ENCODE measurements around the gene SLC35G6. TPM values are rescaled to one million over a fixed set of nuclear protein-coding genes. Genes with fewer than 3 reads are reported as not detected.
"Not testable (repeated sequence)": the region's sequence is repeated elsewhere in the genome, so short reads cannot be mapped to it uniquely, and the experiment has no call there.

Gene SLC35G6
- total RNA-seq, 2 experiments from 2014 or later, result not detected

- POLR2A ChIA-PET, result interaction anchor here (0.6 to 1.3 kb wide), 6 partner anchors 9 to 104 kb away, joined by 3 to 6 read pairs (median 3); partner anchors contain the start of gene MPDU1
- peak within 1 kb of the TSS; percentile 96 for H3K27ac Mint-ChIP-seq
- CTCF ChIA-PET, result interaction anchor here (1.2 to 3.4 kb wide), 3 partner anchors 36 to 131 kb away, joined by 3 to 16 read pairs (median 5); no protein-coding TSS in a partner anchor
- peak; percentile 2 for ATAC-seq
- H3K4me3 Mint-ChIP-seq, result peak within 1 kb of the TSS; percentile 87
- H3K4me1 Mint-ChIP-seq, result peaks cover 64% of the 10 kb centered on the region
- no peaks in the 10 kb centered on the region for H3K27me3 Mint-ChIP-seq
- H3K36me3 Mint-ChIP-seq (ENCODE audit: low read depth), result peaks cover 10% of the 10 kb centered on the region
- intact Hi-C loops (cut with DNase I, micrococcal nuclease), result loop anchor here (1.0 to 10.0 kb wide), 8 partner anchors 24 to 903 kb away; partner anchors contain the start of genes CTDNEP1 (in 1 of the 2), ELP5 (in 1 of the 2), PER1 (in 1 of the 2) and RNASEK (in 1 of the 2)
- peak; percentile 76 for DNase-seq
- no peaks in the 10 kb centered on the region for H3K9me3 Mint-ChIP-seq (ENCODE audit: low read depth)
Measured at GRCh38 chr17:7479213-7480088, 1.8 kb upstream of the SLC35G6 start, which contains the start of gene ZBTB4. Gene ZBTB4 (minus strand): TSS chr17:7479631. CDS start chr17:7466801, 12,830 bp downstream.

DNA sequence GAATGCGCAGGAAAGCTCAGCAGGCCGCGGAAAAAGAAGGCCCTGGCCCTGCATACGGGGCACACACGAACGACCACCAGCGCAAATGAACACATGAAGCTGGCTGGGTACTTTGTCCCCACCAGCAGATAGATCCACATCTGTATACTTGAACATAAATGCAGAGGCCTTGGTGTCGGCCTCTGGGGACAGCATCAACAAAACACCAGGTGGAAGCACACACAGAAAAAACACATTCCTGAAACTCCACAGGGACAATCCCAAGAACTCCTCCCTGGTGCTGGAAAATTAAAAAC, 1.2 kb upstream of the SLC35G6 start:
- Mint-ChIP-seq H3K27me3 (no peaks in the 10 kb centered on the region), H3K4me1 (peaks cover 66% of the 10 kb centered on the region), H3K27ac (peak overlapping the region; percentile 96), H3K9me3 (ENCODE audit: low read depth) (no peaks in the 10 kb centered on the region), H3K36me3 (ENCODE audit: low read depth) (peaks cover 15% of the 10 kb centered on the region), H3K4me3 (peak overlapping the region; percentile 87)
- DNase-seq, result no peak
- no peak for ATAC-seq
- ChIA-PET POLR2A (interaction anchor here (0.8 to 1.3 kb wide), 5 partner anchors 8 to 103 kb away, joined by 3 to 6 read pairs (median 3); partner anchors contain the start of gene MPDU1), CTCF (interaction anchor here (1.2 to 3.4 kb wide), 2 partner anchors 36 to 43 kb away, joined by 5 to 16 read pairs; no protein-coding TSS in a partner anchor)
- intact Hi-C loops (cut with DNase I, micrococcal nuclease), result loop anchor here (5.0 to 10.0 kb wide), 5 partner anchors 228 to 902 kb away; partner anchors contain the start of genes CTDNEP1 (in 1 of the 2), ELP5 (in 1 of the 2), PER1 (in 1 of the 2) and RNASEK (in 1 of the 2)

GRCh38 chr17:7481842-7482741, 846 bp downstream of the SLC35G6 start:
- Mint-ChIP-seq H3K36me3 (ENCODE audit: low read depth) (peaks cover 19% of the 10 kb centered on the region), H3K4me3 (peak overlapping the region; percentile 99), H3K4me1 (peaks cover 67% of the 10 kb centered on the region), H3K27ac (peak overlapping the region; percentile 100)
- intact Hi-C loops (cut with DNase I, micrococcal nuclease), result loop anchor here (5.0 to 10.0 kb wide), 5 partner anchors 230 to 900 kb away; partner anchors contain the start of genes CTDNEP1 (in 1 of the 2), ELP5 (in 1 of the 2), PER1 (in 1 of the 2) and RNASEK (in 1 of the 2)
- DNase-seq; ATAC-seq; H3K27me3 Mint-ChIP-seq; H3K9me3 Mint-ChIP-seq (ENCODE audit: low read depth): not testable (repeated sequence)
- POLR2A ChIA-PET, result interaction anchor here (0.6 kb wide), 1 partner anchor 691 kb away, joined by 3 read pairs; no protein-coding TSS in a partner anchor
- CTCF ChIA-PET, result interaction anchor here (0.6 kb wide), 2 partner anchors 41 to 148 kb away, joined by 3 read pairs; no protein-coding TSS in a partner anchor

GRCh38 chr17:7482742-7483088, 1.5 kb downstream of the SLC35G6 start:
- H3K27ac Mint-ChIP-seq, result peak overlapping the region; percentile 100
- peaks cover 24% of the 10 kb centered on the region for H3K36me3 Mint-ChIP-seq (ENCODE audit: low read depth)
- H3K4me3 Mint-ChIP-seq, result peak overlapping the region; percentile 99
- ATAC-seq; H3K27me3 Mint-ChIP-seq; CTCF ChIA-PET; H3K9me3 Mint-ChIP-seq (ENCODE audit: low read depth); POLR2A ChIA-PET: not testable (repeated sequence)
- intact Hi-C loops (cut with DNase I, micrococcal nuclease), result loop anchor here (1.0 to 10.0 kb wide), 6 partner anchors 133 to 900 kb away; partner anchors contain the start of genes CTDNEP1 (in 1 of the 2), ELP5 (in 1 of the 2), PER1 (in 1 of the 2) and RNASEK (in 1 of the 2)
- DNase-seq, result peak; percentile 28
- H3K4me1 Mint-ChIP-seq, result peaks cover 67% of the 10 kb centered on the region

- peak overlapping the region; percentile 99 for H3K4me3 Mint-ChIP-seq
- ATAC-seq (peak; percentile 62), DNase-seq (peak; percentile 98)
- peak overlapping the region; percentile 100 for H3K27ac Mint-ChIP-seq
- no peaks in the 10 kb centered on the region for H3K9me3 Mint-ChIP-seq (ENCODE audit: low read depth)
- ChIA-PET CTCF (interaction anchor here (0.7 kb wide), 1 partner anchor 818 kb away, joined by 3 read pairs; no protein-coding TSS in a partner anchor), POLR2A (interaction anchor here (0.6 to 2.2 kb wide), 9 partner anchors 24 to 435 kb away, joined by 3 to 11 read pairs (median 4); partner anchors contain the start of genes GPS2, MPDU1, TMEM102 and TMEM256)
- peaks cover 65% of the 10 kb centered on the region for H3K4me1 Mint-ChIP-seq
- peaks cover 26% of the 10 kb centered on the region for H3K36me3 Mint-ChIP-seq (ENCODE audit: low read depth)
- H3K27me3 Mint-ChIP-seq, result no peaks in the 10 kb centered on the region
- intact Hi-C loops (cut with DNase I, micrococcal nuclease), result loop anchor here (1.0 to 10.0 kb wide), 24 partner anchors 28 to 899 kb away; partner anchors contain the start of genes EIF5A (in 2 of the 2), ELP5 (in 2 of the 2), TMEM102 (in 2 of the 2) and TMEM256 (in 2 of the 2)
Measured at GRCh38 chr17:7483255-7484066, 2.2 kb downstream of the SLC35G6 start.

GRCh38 chr17:7484067-7484918, 3.0 kb downstream of the SLC35G6 start, which contains the start of gene POLR2A:
Gene POLR2A (plus strand): TSS chr17:7484366.
- peak; percentile 98 for DNase-seq
- peak; percentile 71 for ATAC-seq
- H3K36me3 Mint-ChIP-seq (ENCODE audit: low read depth), result peaks cover 31% of the 10 kb centered on the region
- H3K4me3 Mint-ChIP-seq, result peak within 1 kb of the TSS; percentile 99
- H3K27me3 Mint-ChIP-seq, result no peaks in the 10 kb centered on the region
- peak within 1 kb of the TSS; percentile 100 for H3K27ac Mint-ChIP-seq
- intact Hi-C loops (cut with DNase I, micrococcal nuclease), result loop anchor here (1.0 to 10.0 kb wide), 24 partner anchors 29 to 898 kb away; partner anchors contain the start of genes EIF5A (in 2 of the 2), ELP5 (in 2 of the 2), TMEM102 (in 2 of the 2) and TMEM256 (in 2 of the 2)
- H3K9me3 Mint-ChIP-seq (ENCODE audit: low read depth), result no peaks in the 10 kb centered on the region
- ChIA-PET CTCF (interaction anchor here (0.6 to 1.9 kb wide), 5 partner anchors 30 to 817 kb away, joined by 3 to 7 read pairs (median 5); partner anchors contain the start of genes SENP3 and TP53), POLR2A (interaction anchor here (0.6 to 2.2 kb wide), 15 partner anchors 13 to 472 kb away, joined by 3 to 11 read pairs (median 4); partner anchors contain the start of genes CD68, CNTROB, GPS2 and MPDU1)
- peaks cover 71% of the 10 kb centered on the region for H3K4me1 Mint-ChIP-seq

GRCh38 chr17:7484919-7485377, 3.7 kb downstream of the SLC35G6 start:
- peak overlapping the region; percentile 100 for H3K27ac Mint-ChIP-seq
- peaks cover 74% of the 10 kb centered on the region for H3K4me1 Mint-ChIP-seq
- H3K9me3 Mint-ChIP-seq (ENCODE audit: low read depth), result no peaks in the 10 kb centered on the region
- intact Hi-C loops (cut with DNase I, micrococcal nuclease), result loop anchor here (1.0 to 10.0 kb wide), 24 partner anchors 30 to 897 kb away; partner anchors contain the start of genes EIF5A (in 2 of the 2), ELP5 (in 2 of the 2), TMEM102 (in 2 of the 2) and TMEM256 (in 2 of the 2)
- DNase-seq (no peak), ATAC-seq (no peak)
- ChIA-PET CTCF (interaction anchor here (0.6 to 3.5 kb wide), 9 partner anchors 9 to 357 kb away, joined by 3 to 12 read pairs (median 6); partner anchors contain the start of genes SENP3 and TP53), POLR2A (interaction anchor here (0.6 to 2.4 kb wide), 16 partner anchors 9 to 471 kb away, joined by 3 to 11 read pairs (median 4); partner anchors contain the start of genes CD68, CNTROB, GPS2 and MPDU1)
- H3K4me3 Mint-ChIP-seq, result peak overlapping the region; percentile 99
- H3K36me3 Mint-ChIP-seq (ENCODE audit: low read depth), result peaks cover 36% of the 10 kb centered on the region
- H3K27me3 Mint-ChIP-seq, result no peaks in the 10 kb centered on the region

GRCh38 chr17:7486181-7486580, 4.9 kb downstream of the SLC35G6 start:
- CTCF ChIA-PET, result interaction anchor here (0.6 to 3.5 kb wide), 12 partner anchors 10 to 124 kb away, joined by 3 to 12 read pairs (median 4); partner anchors contain the start of gene TMEM102
- H3K4me1 Mint-ChIP-seq, result peaks cover 71% of the 10 kb centered on the region
- POLR2A ChIA-PET, result interaction anchor here (0.6 to 2.4 kb wide), 9 partner anchors 10 to 461 kb away, joined by 3 to 10 read pairs (median 4); partner anchors contain the start of gene NEURL4
- H3K9me3 Mint-ChIP-seq (ENCODE audit: low read depth), result no peaks in the 10 kb centered on the region
- peaks cover 43% of the 10 kb centered on the region for H3K36me3 Mint-ChIP-seq (ENCODE audit: low read depth)
- H3K27ac Mint-ChIP-seq, result peak overlapping the region; percentile 83
- ATAC-seq (no peak), DNase-seq (no peak)
- H3K4me3 Mint-ChIP-seq, result peak overlapping the region; percentile 99
- intact Hi-C loops (cut with DNase I, micrococcal nuclease), result loop anchor here (10.0 kb wide), 3 partner anchors 359 to 669 kb away; partner anchors contain the start of genes PER1 (in 1 of the 2) and RNASEK (in 1 of the 2)
- no peaks in the 10 kb centered on the region for H3K27me3 Mint-ChIP-seq

Data from activated CD4-positive, alpha-beta T cell treated with anti-CD3 and anti-CD28 coated beads for 36 hours (primary cell).